ENCODE measurements around the gene TBC1D23. TPM values are rescaled to one million over a fixed set of nuclear protein-coding genes. Genes with fewer than 3 reads are reported as not detected.

Gene TBC1D23
- total and polyA plus RNA-seq, 9 of the 15 experiments (the other 6 are each of a cell fraction or from before 2014, with no cell fraction given): 23.4 to 85.8 (median 43.7) TPM

- no peaks in the 10 kb centered on the region for H4K20me1 ChIP-seq (replicated peaks; ENCODE audit: control insufficient read depth, insufficient read depth, low read length)
- peaks cover 3% of the 10 kb centered on the region for H3K9me1 ChIP-seq (ENCODE audit: control insufficient read depth, insufficient read depth, low read length)
- H3K4me1 ChIP-seq (replicated peaks in 1 of 2; ENCODE audit: control insufficient read depth in 2 of 2, insufficient read depth in 2 of 2, low read length in 2 of 2): no peaks in the 10 kb centered on the region
- no peaks in the 10 kb centered on the region for H3K79me2 ChIP-seq (ENCODE audit: control insufficient read depth, insufficient read depth, low read length)
- no TSS peak for BruUV-seq (replicated peaks)
- no peak overlapping the region for H3K9ac ChIP-seq (ENCODE audit: insufficient read depth in 1 of 2, low read depth in 2 of 2, low read length in 2 of 2)
- intact Hi-C loops (cut with micrococcal nuclease): no loop called here
- H3K4me3 ChIP-seq: no peak overlapping the region
- ChIA-PET CTCF (ENCODE audit: low intra/inter-chr PET ratio) (no interaction called here), POLR2A (interaction anchor here (0.8 to 1.5 kb wide), 3 partner anchors 11 to 17 kb away, joined by 3 to 5 read pairs (median 3); no protein-coding TSS in a partner anchor)
- H3K4me2 ChIP-seq (ENCODE audit: insufficient read depth, low read length): no peak overlapping the region
- TF ChIP-seq SPI1 (IDR thresholded peaks at IDR 0.05; ENCODE audit: borderline replicate concordance, low read depth, low read length) (no peak), CHCHD3 (CRISPR knock-in tag; IDR thresholded peaks at IDR 0.05) (no peak), TFAM (CRISPR knock-in tag; conservative IDR thresholded peaks at IDR 0.05) (no peak), CEBPG (CRISPR knock-in tag; IDR thresholded peaks at IDR 0.05) (no peak), CEBPG (tag; conservative IDR thresholded peaks at IDR 0.05 in 1 of 2, IDR thresholded peaks at IDR 0.05 in 1 of 2) (no peak), SMAD1 (IDR thresholded peaks at IDR 0.05; ENCODE audit: low read depth, low read length, partially characterized antibody) (no peak)
- TF ChIP-seq, protein P1, sequence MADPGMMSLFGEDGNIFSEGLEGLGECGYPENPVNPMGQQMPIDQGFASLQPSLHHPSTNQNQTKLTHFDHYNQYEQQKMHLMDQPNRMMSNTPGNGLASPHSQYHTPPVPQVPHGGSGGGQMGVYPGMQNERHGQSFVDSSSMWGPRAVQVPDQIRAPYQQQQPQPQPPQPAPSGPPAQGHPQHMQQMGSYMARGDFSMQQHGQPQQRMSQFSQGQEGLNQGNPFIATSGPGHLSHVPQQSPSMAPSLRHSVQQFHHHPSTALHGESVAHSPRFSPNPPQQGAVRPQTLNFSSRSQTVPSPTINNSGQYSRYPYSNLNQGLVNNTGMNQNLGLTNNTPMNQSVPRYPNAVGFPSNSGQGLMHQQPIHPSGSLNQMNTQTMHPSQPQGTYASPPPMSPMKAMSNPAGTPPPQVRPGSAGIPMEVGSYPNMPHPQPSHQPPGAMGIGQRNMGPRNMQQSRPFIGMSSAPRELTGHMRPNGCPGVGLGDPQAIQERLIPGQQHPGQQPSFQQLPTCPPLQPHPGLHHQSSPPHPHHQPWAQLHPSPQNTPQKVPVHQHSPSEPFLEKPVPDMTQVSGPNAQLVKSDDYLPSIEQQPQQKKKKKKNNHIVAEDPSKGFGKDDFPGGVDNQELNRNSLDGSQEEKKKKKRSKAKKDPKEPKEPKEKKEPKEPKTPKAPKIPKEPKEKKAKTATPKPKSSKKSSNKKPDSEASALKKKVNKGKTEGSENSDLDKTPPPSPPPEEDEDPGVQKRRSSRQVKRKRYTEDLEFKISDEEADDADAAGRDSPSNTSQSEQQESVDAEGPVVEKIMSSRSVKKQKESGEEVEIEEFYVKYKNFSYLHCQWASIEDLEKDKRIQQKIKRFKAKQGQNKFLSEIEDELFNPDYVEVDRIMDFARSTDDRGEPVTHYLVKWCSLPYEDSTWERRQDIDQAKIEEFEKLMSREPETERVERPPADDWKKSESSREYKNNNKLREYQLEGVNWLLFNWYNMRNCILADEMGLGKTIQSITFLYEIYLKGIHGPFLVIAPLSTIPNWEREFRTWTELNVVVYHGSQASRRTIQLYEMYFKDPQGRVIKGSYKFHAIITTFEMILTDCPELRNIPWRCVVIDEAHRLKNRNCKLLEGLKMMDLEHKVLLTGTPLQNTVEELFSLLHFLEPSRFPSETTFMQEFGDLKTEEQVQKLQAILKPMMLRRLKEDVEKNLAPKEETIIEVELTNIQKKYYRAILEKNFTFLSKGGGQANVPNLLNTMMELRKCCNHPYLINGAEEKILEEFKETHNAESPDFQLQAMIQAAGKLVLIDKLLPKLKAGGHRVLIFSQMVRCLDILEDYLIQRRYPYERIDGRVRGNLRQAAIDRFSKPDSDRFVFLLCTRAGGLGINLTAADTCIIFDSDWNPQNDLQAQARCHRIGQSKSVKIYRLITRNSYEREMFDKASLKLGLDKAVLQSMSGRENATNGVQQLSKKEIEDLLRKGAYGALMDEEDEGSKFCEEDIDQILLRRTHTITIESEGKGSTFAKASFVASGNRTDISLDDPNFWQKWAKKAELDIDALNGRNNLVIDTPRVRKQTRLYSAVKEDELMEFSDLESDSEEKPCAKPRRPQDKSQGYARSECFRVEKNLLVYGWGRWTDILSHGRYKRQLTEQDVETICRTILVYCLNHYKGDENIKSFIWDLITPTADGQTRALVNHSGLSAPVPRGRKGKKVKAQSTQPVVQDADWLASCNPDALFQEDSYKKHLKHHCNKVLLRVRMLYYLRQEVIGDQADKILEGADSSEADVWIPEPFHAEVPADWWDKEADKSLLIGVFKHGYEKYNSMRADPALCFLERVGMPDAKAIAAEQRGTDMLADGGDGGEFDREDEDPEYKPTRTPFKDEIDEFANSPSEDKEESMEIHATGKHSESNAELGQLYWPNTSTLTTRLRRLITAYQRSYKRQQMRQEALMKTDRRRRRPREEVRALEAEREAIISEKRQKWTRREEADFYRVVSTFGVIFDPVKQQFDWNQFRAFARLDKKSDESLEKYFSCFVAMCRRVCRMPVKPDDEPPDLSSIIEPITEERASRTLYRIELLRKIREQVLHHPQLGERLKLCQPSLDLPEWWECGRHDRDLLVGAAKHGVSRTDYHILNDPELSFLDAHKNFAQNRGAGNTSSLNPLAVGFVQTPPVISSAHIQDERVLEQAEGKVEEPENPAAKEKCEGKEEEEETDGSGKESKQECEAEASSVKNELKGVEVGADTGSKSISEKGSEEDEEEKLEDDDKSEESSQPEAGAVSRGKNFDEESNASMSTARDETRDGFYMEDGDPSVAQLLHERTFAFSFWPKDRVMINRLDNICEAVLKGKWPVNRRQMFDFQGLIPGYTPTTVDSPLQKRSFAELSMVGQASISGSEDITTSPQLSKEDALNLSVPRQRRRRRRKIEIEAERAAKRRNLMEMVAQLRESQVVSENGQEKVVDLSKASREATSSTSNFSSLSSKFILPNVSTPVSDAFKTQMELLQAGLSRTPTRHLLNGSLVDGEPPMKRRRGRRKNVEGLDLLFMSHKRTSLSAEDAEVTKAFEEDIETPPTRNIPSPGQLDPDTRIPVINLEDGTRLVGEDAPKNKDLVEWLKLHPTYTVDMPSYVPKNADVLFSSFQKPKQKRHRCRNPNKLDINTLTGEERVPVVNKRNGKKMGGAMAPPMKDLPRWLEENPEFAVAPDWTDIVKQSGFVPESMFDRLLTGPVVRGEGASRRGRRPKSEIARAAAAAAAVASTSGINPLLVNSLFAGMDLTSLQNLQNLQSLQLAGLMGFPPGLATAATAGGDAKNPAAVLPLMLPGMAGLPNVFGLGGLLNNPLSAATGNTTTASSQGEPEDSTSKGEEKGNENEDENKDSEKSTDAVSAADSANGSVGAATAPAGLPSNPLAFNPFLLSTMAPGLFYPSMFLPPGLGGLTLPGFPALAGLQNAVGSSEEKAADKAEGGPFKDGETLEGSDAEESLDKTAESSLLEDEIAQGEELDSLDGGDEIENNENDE (IDR thresholded peaks at IDR 0.05; ENCODE audit: low read depth, low read length): no peak
- TF ChIP-seq, protein P2, sequence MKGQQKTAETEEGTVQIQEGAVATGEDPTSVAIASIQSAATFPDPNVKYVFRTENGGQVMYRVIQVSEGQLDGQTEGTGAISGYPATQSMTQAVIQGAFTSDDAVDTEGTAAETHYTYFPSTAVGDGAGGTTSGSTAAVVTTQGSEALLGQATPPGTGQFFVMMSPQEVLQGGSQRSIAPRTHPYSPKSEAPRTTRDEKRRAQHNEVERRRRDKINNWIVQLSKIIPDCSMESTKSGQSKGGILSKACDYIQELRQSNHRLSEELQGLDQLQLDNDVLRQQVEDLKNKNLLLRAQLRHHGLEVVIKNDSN (CRISPR knock-in tag; IDR thresholded peaks at IDR 0.05): no peak
- in situ Hi-C loops (cut with MboI): no loop called here
- DNase-seq (ENCODE audit: extremely low read depth in 1 of 4, low spot score in 3 of 4): no peak
- no peaks in the 10 kb centered on the region for H3K9me3 ChIP-seq (replicated peaks; ENCODE audit: control insufficient read depth, insufficient read depth, low read depth, low read length)
- no peak overlapping the region for H2AFZ ChIP-seq (ENCODE audit: low read depth, low read length)
- no peak for FAIRE-seq
- no peak overlapping the region for H3K27ac ChIP-seq (ENCODE audit: extremely low read depth, low read depth, low read length)
- no peak for ATAC-seq
- no peaks in the 10 kb centered on the region for H3K27me3 ChIP-seq (ENCODE audit: control insufficient read depth in 2 of 2, insufficient read depth in 2 of 2, low read length in 2 of 2)
- WGBS (ENCODE audit: insufficient coverage, low coverage, missing lambda C conversion rate): 78% methylated on average over 3 of the region's 4 CpGs
- peaks cover 29% of the 10 kb centered on the region for H3K36me3 ChIP-seq (ENCODE audit: control insufficient read depth, insufficient read depth, low read length)
Measured at GRCh38 chr3:100360757-100361496, 100.1 kb downstream of the TBC1D23 start.

Data from K562 (cell line).